GM21737 (cell line): ENCODE measurements around the gene KCNT1.

Experiments
- ATAC-seq: cut with Tn5 transposase; IDR thresholded peaks from one replicate; pipeline ENCODE4 v1.9.1; 2021; ENCODE audit warnings: mild to moderate bottlenecking, moderate library complexity; ENCODE audit not compliant: unreplicated experiment

Gene KCNT1

DNA sequence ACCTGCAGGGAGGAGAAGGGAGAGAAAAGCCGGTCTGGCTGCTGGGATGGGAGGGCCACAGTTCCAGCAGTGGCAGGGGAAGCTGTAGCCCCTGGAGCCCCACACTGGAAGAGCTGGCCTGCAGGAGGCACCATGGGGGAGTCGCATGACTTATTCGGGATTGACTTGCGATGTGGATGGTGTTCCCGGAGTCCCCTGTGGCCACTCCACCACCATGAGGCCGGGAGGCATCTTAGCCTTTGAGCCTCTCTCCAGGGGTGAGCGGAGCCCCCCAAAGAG, 92.0 kb downstream of the KCNT1 start:
- no peak for ATAC-seq

- no peak for ATAC-seq
These were observed 92.4 kb downstream of the KCNT1 start for GRCh38 chr9:135794361-135794885.

GRCh38 chr9:135795391-135795790, 93.4 kb downstream of the KCNT1 start:
- ATAC-seq: no peak

DNA sequence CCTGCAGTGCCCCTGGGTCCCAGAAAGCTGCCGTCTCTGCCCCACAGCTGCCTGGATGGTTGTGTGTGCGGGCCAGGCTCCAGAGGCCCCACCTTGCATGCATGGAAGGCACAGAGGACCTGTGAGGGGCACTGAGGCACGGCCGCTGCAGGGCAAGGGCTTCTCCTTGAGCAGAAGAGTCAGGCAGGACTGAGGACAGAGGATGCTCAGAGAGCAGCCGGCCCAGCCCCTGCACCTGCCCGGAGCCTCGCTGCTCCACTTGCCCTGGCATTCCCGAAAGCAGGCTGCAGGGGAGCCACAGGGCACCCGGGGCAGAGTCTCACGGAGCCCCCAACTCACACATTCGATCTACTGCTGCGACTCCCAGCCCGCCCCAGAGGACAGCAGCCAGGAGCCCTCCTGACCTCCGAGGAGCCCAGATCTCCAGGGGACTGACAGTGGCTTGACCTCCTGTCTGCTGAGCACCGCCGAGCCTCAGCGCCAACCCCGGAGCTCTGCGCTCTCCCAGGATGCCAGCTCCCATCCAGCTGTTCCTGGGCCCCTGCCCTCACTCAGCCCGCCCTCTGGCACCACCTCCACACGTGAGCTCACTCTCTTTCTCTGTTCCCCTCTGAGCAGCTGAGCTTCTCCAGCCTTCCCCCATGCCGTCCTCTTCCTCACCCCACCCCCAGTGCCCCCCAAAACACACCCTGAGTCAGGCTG, 95.0 kb downstream of the KCNT1 start:
- no peak for ATAC-seq

DNA sequence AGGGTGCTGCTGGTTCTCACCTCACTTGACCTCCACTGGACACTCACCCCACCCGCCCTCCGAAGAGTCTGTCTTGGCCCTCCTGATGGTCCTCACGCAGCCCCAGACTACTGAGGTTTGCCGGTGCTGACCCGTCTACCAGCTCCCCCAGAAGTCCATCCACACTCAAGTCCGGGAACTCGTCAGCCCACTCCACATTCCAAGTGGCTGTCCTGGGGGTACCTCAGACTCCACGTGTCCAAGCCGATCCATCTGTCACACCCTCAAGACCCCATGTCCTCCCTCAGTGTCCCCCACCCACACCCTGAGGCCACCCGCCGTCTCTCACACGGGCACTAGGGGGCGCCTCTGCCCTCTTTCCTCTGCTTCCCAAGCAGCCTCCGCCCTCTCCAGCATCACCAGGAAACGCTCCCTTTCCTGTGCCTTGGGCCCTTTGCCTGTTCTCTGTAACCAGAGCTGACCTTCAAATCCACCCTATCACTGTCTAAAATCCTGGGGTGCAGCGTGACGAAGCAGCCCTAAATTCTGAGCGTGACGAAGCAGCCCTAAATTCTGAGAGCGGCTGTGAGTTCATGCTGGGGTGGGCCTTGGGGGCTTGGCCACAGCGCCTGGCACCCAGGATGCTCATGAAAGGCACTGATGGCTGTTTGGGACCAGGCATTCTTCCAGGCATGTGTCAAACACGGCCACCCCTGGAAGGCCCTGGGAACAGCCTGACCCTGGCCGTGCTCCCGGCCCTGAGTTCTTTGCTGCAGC, 95.7 kb downstream of the KCNT1 start:
- ATAC-seq: no peak

- ATAC-seq: no peak
These were observed 96.2 kb downstream of the KCNT1 start for GRCh38 chr9:135798263-135798585.

DNA sequence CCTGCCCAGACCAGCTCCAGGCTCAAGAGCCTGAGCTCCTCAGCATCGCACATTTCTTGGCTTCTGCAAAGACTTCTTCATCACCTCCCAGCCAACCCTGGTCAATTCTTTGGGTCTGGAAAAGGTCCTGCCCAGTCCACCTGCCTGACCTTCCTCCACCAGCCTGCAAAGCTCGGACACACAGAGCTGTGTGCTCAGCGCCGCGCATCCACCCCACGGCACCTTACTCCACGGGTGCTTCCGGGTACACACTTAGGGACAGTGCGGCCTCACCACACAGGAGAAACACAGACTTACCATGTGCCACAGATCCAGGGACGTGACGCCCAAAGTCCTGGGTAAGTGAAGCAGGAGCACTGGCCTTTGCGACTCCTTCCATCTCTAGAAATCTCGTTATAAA, 97.3 kb downstream of the KCNT1 start:
- ATAC-seq: no peak

- ATAC-seq: no peak
These were observed 99.1 kb downstream of the KCNT1 start for GRCh38 chr9:135801070-135801469.

DNA sequence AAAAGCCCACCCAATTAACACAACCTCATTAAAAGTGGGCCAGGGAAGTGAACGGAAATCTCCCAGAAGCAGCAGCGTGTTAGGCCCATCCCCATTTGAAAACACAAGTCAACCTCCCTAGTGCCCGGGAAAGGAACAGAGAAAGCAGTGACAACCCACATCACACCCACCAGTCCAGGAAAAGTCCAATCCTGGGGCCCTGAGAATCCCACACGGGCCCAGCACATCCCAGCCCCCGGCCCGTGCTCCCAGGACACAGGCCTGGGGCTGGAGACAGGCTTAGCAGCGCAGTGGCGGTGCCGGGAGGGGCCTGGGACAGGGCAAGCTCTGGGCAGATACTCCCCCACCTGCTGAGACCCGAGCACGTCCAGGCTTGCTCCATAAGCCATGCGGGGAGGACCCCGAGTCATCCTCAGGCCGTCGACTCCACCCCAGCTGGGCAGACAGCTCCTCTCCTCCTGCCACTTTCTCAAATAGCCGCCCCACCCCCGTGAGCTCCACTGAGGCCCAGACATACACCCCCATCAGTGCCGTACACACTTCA, 101.0 kb downstream of the KCNT1 start:
- ATAC-seq: no peak

DNA sequence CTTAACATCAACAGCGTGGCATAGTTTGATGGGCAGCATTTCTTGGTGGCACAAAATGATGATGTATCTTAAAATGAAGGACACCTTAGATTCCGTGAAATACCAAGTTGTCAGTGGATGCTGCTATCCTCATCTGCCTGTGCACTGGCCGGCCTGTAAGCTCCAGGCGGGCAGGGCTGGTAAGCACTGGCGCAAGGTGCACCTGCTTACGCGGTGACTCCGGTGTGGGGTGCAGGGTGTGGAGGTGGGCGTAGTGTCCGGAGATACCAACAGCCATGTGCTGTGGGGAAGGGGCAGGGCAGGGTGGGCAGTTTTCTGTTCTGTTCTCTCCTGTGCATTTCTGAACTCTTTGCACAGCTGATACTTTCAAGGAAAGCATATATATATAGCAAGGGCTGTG, 101.5 kb downstream of the KCNT1 start:
- ATAC-seq: no peak

DNA sequence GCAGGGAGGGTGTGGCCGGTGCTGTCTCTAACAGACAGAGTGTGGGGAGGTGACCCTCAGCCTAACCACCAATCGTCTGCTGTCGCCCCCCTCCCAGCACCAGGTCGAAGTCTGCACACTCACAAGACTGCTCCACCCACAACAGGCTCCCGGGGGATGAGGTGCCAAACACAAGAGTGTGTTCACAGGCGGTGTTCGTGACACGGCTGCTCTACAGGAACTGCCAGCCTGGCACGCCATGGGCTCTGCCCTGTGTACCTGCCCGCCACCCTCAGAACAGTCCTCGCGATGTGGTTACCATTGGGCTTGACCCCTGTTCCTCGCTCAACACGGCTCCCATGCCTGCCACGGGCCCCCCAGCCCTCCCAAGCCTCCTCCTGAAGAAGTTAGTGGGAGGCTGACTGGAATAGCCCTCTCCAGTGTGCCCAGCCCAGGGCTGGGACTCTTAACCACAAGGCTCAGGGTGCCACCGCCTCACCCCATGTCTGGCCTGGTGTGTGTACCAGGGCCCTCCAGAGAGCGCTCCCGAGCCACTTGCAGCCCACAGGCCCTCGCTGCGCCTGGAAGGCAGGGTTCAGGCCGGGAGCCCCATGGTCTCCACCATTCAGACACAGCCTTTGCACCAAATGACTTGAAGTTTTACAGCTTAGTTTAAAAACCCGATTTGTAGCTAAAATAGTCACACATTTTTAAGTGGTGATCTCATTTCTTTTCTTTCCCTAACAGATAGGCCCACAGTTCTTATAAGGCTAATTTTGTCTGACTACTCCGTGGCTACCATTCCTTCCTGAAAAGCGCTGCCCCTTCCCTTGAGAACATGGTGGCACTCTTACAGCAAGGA, 102.8 kb downstream of the KCNT1 start:
- ATAC-seq: no peak

DNA sequence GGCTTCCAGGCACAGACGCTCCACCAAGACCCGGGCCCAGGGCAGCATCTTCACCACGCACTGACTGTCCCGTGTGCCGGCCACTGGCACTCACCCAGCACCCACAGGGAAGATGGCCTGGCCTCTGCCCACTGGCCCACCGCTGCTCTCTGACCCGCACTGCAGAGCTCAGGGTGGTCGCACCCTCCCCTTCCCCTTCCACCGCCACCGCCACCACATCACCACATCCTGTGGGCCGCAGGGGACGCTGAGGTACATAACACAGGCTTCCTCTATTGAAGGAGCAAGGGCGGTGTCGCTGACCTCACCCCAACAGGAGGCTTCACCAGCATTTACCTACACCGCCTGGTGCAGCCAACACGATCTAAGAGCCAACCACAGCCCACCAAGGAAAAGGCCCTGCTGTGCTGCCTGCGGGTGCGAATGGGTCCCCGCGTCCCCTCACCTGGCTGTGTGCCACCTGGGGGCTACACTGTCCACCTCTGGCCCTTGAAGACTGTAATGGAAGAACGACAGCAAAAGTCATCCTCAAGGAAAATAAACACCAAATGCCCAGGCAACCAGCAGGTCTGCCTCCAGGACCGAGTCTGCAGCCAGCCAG, 103.5 kb downstream of the KCNT1 start:
- no peak for ATAC-seq

DNA sequence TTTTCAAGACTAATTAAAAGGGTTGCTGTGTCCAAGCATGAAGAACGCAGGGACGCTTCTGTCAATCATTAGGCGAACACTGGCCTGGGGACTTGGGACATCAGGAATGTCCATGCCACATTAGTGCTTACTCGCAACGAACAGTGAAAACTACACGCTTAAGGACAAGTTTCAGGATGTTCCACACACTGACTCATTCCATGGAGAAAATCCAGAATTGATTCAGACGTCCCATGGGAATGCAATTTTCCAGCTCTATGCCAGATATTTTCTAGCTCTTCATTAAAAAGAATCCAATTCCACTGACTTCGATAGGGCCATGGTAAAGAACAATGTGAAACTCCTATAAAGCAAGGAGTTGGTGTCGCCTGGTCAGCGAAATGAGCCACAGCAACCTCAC, 107.2 kb downstream of the KCNT1 start:
- ATAC-seq: no peak

- no peak for ATAC-seq
These were observed 109.0 kb downstream of the KCNT1 start for GRCh38 chr9:135810806-135811575.

DNA sequence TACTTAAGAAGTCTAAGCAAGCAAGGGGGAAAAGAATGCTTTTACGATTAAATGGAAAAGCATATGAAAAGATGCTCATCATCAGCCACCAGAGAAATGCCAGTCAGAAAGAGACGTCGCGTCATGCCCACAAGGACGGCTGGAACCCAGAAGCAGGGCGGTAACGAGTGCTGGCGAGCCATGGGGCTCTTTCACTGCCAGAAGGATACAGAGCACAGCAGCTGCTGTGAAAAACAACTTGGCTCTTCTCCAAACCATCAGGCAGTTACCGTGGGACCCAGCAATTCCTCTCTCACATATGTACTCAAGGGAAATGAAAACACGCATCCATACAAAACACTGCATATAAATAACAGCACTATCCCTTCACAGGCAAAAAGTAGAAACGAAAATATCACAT, 109.8 kb downstream of the KCNT1 start:
- ATAC-seq: no peak

DNA sequence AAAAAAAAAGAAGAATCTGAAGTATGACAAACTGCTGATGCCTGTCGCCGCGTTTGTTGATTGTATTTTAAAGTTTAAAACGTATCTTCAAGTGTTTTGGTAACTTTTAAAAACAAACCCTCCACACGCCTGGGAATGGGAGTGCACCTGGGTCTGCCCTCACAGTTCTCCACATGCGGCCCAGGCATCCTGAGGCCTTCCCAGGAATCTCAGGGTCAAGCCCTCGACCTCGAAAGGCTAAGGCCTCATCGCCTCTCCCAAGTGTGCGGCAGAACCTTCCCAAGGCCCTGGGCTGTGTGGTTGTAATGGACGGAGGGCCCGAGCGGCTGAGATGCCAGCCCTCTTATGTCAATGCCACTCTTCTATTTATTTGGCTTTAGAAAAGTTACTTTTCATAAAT, 111.0 kb downstream of the KCNT1 start:
- no peak for ATAC-seq

GRCh38 chr9:135813671-135814290, 111.8 kb downstream of the KCNT1 start:
- ATAC-seq: no peak

- ATAC-seq: no peak
These were observed 112.6 kb downstream of the KCNT1 start for GRCh38 chr9:135814421-135815095.

- ATAC-seq: no peak
These were observed 113.4 kb downstream of the KCNT1 start for GRCh38 chr9:135815413-135815812.
